ENCODE measurements around the gene MAPK13. TPM values are rescaled to one million over a fixed set of nuclear protein-coding genes. Genes with fewer than 3 reads are reported as not detected.

The MAPK13 gene
- total RNA-seq, 1 experiment from 2014 or later: 52.3 TPM

DNA sequence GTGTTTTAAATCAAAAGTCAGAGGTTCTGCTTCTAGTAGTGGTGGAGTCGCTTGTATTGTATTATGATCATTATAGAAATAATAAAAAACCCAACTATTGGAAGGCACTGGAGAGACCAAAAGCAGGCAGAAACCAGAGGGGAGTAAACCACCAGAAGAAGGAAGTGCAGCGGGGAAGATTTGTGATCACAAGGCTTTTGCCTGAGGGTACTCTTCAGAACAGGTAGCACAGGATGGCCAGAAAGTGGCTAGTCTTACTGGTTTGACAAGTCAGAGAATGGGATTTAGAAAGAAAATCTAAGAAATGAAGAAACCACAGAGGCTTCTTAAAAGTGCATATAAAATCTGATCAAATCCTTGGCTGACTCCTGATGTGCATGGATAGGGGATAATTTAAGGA, 24.0 kb downstream of the MAPK13 start:
- H3K4me1 Mint-ChIP-seq (ENCODE audit: low read depth, unreplicated experiment): peaks cover 16% of the 10 kb centered on the region
- intact Hi-C loops (cut with micrococcal nuclease; ENCODE audit: unreplicated experiment): no loop called here
- no TSS peak for BruUV-seq (replicated peaks)

DNA sequence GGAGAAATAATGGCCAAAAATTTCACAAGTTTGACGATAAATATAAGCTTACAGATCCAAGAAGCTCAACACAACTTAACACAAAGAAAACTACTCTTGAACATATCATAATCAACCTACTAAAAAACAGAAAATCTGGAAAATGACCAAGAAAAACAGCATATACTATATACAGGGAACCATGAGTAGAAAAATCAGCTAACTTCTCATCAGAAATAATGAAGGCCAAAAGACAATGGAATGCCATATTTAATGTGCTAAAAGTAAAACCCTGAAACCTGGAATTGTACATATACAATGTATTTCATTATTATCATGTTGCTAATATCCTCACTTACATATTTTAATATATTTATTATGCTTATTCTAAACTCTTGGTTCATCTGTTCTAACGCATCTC, 25.3 kb downstream of the MAPK13 start:
- CTCF ChIA-PET: no interaction called here
- Mint-ChIP-seq H3K4me1 (ENCODE audit: low read depth, unreplicated experiment) (peaks cover 16% of the 10 kb centered on the region), H3K27ac (ENCODE audit: unreplicated experiment) (no peak overlapping the region), H3K27me3 (ENCODE audit: unreplicated experiment) (no peaks in the 10 kb centered on the region), H3K4me3 (ENCODE audit: low read depth, unreplicated experiment) (no peak overlapping the region), H3K36me3 (ENCODE audit: insufficient read depth, unreplicated experiment) (peaks cover 6% of the 10 kb centered on the region), H3K9me3 (ENCODE audit: low read depth, unreplicated experiment) (peaks cover 8% of the 10 kb centered on the region)
- intact Hi-C loops (cut with micrococcal nuclease; ENCODE audit: unreplicated experiment): no loop called here
- BruUV-seq (replicated peaks): no TSS peak
- TF ChIP-seq, protein P1, sequence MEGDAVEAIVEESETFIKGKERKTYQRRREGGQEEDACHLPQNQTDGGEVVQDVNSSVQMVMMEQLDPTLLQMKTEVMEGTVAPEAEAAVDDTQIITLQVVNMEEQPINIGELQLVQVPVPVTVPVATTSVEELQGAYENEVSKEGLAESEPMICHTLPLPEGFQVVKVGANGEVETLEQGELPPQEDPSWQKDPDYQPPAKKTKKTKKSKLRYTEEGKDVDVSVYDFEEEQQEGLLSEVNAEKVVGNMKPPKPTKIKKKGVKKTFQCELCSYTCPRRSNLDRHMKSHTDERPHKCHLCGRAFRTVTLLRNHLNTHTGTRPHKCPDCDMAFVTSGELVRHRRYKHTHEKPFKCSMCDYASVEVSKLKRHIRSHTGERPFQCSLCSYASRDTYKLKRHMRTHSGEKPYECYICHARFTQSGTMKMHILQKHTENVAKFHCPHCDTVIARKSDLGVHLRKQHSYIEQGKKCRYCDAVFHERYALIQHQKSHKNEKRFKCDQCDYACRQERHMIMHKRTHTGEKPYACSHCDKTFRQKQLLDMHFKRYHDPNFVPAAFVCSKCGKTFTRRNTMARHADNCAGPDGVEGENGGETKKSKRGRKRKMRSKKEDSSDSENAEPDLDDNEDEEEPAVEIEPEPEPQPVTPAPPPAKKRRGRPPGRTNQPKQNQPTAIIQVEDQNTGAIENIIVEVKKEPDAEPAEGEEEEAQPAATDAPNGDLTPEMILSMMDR (IDR thresholded peaks at IDR 0.05; ENCODE audit: unreplicated experiment): no peak
- DNase-seq: no peak

More for the DNA sequence above, 24.0 kb downstream of the MAPK13 start:
- peaks cover 8% of the 10 kb centered on the region for H3K9me3 Mint-ChIP-seq (ENCODE audit: low read depth, unreplicated experiment)
- H3K27me3 Mint-ChIP-seq (ENCODE audit: unreplicated experiment): no peaks in the 10 kb centered on the region
- peak; percentile 54 for DNase-seq
- CTCF ChIA-PET: no interaction called here
- TF ChIP-seq, protein P1 (IDR thresholded peaks at IDR 0.05; ENCODE audit: unreplicated experiment): no peak
- peak overlapping the region; percentile 62 for H3K27ac Mint-ChIP-seq (ENCODE audit: unreplicated experiment)
- H3K36me3 Mint-ChIP-seq (ENCODE audit: insufficient read depth, unreplicated experiment): peaks cover 6% of the 10 kb centered on the region
- peak overlapping the region; percentile 10 for H3K4me3 Mint-ChIP-seq (ENCODE audit: low read depth, unreplicated experiment)

DNA sequence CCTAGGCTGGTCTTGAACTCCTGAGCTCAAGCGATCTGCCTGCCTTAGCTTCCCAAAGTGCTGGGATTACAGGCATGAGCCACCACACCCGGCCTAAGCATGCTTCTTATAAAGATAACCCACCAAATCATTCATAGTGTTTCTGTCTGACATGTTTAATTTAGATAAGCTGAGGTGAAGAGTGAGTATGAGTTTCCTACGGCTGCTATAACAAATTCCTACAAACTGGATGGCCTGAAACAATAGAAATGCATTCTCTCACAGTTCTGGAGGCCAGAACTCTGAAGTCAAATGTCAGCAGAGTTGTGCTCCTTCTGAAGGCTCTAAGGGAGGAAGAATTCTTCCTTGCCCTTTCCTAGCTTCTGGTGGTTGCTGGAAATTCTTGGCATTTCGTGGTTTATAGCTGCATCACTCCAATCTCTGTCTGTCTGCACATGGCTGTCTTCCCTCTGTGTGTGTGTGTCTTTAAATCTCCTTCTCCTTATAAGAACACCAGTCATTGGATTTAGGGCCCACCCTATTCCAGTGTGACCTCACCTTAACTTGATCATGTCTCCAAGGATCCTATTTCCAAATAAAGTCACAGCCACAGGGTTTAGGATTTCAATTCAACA, 29.9 kb downstream of the MAPK13 start:
- H3K9me3 Mint-ChIP-seq (ENCODE audit: low read depth, unreplicated experiment): peaks cover 5% of the 10 kb centered on the region
- DNase-seq: no peak
- CTCF ChIA-PET: no interaction called here
- no peak overlapping the region for H3K27ac Mint-ChIP-seq (ENCODE audit: unreplicated experiment)
- H3K4me1 Mint-ChIP-seq (ENCODE audit: low read depth, unreplicated experiment): no peaks in the 10 kb centered on the region
- BruUV-seq (replicated peaks): no TSS peak
- no peak overlapping the region for H3K4me3 Mint-ChIP-seq (ENCODE audit: low read depth, unreplicated experiment)
- intact Hi-C loops (cut with micrococcal nuclease; ENCODE audit: unreplicated experiment): no loop called here
- no peaks in the 10 kb centered on the region for H3K27me3 Mint-ChIP-seq (ENCODE audit: unreplicated experiment)
- no peaks in the 10 kb centered on the region for H3K36me3 Mint-ChIP-seq (ENCODE audit: insufficient read depth, unreplicated experiment)
- TF ChIP-seq, protein P1 (IDR thresholded peaks at IDR 0.05; ENCODE audit: unreplicated experiment): no peak

DNA sequence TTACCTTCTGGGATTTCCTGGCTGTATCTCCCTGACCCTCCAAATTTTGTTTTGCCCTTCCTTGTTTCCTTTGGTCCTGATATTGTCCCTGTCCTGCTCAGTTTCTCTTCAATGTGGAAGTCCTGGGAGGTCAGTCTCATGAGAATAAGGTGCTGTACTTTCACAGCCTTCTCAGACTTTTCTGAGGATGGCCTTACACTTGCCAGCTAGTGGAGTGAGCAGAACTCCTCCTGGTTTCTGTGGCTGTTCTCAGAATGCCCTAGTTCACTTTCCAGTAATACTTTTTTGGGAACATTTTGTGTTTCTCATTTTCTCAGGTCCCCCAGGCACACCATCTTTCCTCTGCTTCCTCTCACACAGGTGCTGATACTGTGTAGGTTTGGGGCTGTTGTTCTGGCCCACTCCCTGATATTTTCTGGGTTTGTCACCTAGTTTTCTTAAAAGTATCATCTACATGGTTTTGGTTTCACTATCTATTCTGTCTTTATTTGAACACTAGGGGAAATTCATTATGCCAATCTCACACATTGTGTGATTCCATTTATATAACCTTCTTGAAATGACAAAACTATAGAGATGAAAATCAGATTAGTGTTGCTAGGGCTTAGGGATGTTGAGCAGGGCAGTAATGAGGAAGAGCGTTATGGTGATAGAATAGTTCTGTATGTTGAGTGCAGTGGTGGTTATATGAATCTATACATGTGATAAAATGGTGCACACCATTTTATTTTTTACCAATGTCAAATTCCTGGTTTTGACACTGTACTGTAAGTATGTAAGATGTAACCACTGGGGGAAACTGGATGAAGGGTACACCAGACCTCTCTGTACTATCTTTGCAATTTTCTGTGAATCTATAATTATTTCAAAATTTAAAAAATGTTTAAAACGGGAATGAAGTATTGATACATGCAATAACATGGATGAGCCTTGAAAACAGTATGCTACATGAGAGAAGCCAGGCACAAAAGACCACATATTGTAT, 39.0 kb downstream of the MAPK13 start:
- CTCF ChIA-PET: no interaction called here

More for the DNA sequence above, 39.0 kb downstream of the MAPK13 start:
- no peak overlapping the region for H3K27ac Mint-ChIP-seq (ENCODE audit: unreplicated experiment)
- H3K27me3 Mint-ChIP-seq (ENCODE audit: unreplicated experiment): no peaks in the 10 kb centered on the region
- DNase-seq: no peak
- no peaks in the 10 kb centered on the region for H3K4me1 Mint-ChIP-seq (ENCODE audit: low read depth, unreplicated experiment)
- no TSS peak for BruUV-seq (replicated peaks)
- no peaks in the 10 kb centered on the region for H3K36me3 Mint-ChIP-seq (ENCODE audit: insufficient read depth, unreplicated experiment)
- TF ChIP-seq, protein P1 (IDR thresholded peaks at IDR 0.05; ENCODE audit: unreplicated experiment): no peak
- intact Hi-C loops (cut with micrococcal nuclease; ENCODE audit: unreplicated experiment): no loop called here
- no peak overlapping the region for H3K4me3 Mint-ChIP-seq (ENCODE audit: low read depth, unreplicated experiment)
- peaks cover 5% of the 10 kb centered on the region for H3K9me3 Mint-ChIP-seq (ENCODE audit: low read depth, unreplicated experiment)
